22Rv1 (cell line): ENCODE measurements around the gene METTL16.

ENCODE experiments used
- H3K27ac ChIP-seq: fragments of 450-650 bp; 2 replicates; pipeline ENCODE4 v1.5.1; 2017
- CTCF ChIP-seq: fragments of 450-650 bp; IDR thresholded peaks from 2 replicates; pipeline ENCODE4 v1.5.1; 2017; ENCODE audit warnings: mild to moderate bottlenecking
- ZFX ChIP-seq: fragments of 450-650 bp; IDR thresholded peaks from 2 replicates; pipeline ENCODE4 v1.6.1; 2017; ENCODE audit warnings: antibody characterized with exemption, borderline replicate concordance

Gene METTL16

DNA sequence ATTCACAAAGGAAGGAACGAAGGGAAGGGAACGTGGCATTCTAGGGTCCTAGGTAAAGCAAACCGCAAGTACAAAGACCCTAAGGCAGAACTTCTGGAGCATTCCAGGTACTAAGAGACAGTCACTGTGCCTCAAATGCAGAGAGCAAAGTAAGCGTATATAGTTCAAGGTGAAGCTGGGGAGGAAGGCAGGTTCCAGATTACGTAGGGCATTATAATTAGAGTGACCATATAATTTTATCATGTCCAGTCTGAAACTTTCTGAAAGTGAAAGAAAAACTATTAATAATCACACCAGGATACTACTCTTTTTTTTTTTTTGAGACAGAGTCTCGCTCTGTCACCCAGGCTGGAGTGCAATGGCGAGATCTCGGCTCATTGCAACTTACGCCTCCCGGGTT lies 25.7 kb downstream of the METTL16 start:
- TF ChIP-seq CTCF (no peak), ZFX (no peak)
- H3K27ac ChIP-seq: no peak overlapping the region

GRCh38 chr17:2485543-2485942 lies 26.1 kb downstream of the METTL16 start:
- TF ChIP-seq ZFX (no peak), CTCF (no peak)
- H3K27ac ChIP-seq: no peak overlapping the region

GRCh38 chr17:2484876-2485275 lies 26.8 kb downstream of the METTL16 start:
- no peak overlapping the region for H3K27ac ChIP-seq
- TF ChIP-seq ZFX: no peak
- TF ChIP-seq CTCF: no peak

DNA sequence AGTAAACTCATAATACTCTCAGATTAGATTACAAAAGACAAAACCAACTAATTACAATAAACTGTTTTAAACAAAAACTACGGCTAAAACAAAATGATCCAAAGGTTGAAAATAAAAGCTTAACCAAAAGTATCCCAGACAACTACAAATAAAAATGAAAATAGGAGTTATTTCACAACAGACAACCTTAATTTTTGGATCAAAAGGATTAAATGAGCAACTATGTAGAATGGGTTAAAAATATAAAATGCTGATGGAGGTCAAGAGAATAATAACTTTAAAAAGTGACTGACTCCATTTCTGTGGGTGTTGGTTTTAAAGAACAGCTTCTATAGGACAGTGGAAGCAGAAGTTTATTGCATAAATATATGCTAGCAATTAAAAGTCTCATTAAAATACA lies 28.6 kb downstream of the METTL16 start:
- no peak for TF ChIP-seq ZFX
- no peak overlapping the region for H3K27ac ChIP-seq

DNA sequence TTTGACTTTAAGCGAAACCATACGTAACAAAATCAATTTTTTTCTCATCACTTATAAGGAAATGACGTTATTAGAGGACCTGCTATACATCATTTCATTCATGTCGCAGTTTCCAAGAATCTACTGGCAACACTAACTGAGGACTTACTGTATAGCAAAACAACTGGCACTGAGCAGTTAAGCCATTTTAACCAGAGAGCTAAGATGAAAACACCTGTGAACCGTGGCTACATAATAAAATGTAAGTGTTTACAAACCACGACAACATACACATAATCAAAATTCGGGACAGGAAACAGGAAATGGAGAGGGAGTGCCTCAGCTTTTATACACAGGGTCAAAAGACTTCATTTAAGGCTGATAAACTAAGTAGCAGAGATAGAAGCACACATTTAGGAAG lies 29.5 kb downstream of the METTL16 start:
- H3K27ac ChIP-seq: no peak overlapping the region
- TF ChIP-seq CTCF (no peak), ZFX (no peak)

- TF ChIP-seq ZFX (no peak), CTCF (no peak)
- H3K27ac ChIP-seq: no peak overlapping the region
These were observed 29.9 kb downstream of the METTL16 start for GRCh38 chr17:2481760-2482159.

GRCh38 chr17:2478458-2478857 lies 33.2 kb downstream of the METTL16 start:
- H3K27ac ChIP-seq: no peak overlapping the region
- TF ChIP-seq CTCF: no peak

- TF ChIP-seq CTCF: no peak
- TF ChIP-seq ZFX: no peak
- no peak overlapping the region for H3K27ac ChIP-seq
These were observed 36.6 kb downstream of the METTL16 start for GRCh38 chr17:2475056-2475455.
